Activated T-cell treated with anti-CD3 and anti-CD28 coated beads, Interleukin-2, amount 50 U/mL, for 48 hours (primary cell): Measurements from ENCODE around the gene KCNQ1.

Experiments
- DNase-seq, 2 experiments: peaks; one replicate each; pipeline ENCODE4 v3.0.0-alpha.2; 2020

KCNQ1 gene

DNA sequence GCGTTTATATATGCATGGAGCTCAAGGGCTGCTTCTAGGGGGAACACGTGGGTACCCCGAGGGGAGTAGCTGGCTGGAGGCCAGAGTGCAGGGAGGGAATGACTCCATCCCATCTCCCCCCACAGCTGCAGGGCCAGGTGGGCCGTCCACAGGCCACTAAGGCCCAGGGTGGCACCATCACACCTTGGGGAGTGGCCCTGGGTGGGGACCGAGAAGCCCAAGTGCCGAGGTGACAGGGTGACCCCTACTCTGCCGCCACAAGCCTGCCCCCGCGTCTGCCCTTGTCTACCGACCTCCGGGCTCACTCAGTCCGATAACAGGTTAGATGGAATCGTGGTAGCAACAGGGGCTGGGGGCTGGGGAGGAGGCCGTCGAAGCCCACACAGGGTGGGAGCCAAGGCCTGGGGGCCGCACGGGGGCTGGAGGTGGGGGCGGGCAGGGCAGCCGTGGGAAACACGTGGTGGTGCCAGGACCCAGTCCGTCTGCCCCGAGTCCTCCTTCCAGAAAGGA, 129.3 kb downstream of the KCNQ1 start:
- DNase-seq: no peak

- no peak for DNase-seq
Observed at GRCh38 chr11:2574553-2575535, 130.0 kb downstream of the KCNQ1 start.

GRCh38 chr11:2575591-2576051, 130.8 kb downstream of the KCNQ1 start:
- DNase-seq: no peak

DNA sequence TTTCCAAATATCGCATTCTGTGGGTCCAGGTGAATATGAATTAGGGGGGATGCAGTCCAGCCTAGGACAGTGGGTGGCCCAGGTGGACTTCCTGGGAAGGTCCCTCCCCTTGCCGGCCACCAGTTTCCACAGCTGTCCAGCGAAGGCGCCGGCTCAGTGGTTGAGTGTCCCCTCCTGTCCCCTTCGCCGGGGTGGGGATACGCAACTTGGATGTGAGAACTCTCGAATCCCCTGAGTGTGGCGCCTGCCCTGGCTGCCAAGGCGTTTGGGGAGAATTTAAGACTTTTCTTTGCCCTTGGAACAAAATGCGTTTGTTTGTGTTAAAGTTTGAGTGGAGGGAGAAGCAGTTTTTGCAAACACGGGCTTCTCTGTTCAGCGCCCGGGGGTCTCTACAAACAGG, 131.3 kb downstream of the KCNQ1 start:
- DNase-seq: no peak

DNA sequence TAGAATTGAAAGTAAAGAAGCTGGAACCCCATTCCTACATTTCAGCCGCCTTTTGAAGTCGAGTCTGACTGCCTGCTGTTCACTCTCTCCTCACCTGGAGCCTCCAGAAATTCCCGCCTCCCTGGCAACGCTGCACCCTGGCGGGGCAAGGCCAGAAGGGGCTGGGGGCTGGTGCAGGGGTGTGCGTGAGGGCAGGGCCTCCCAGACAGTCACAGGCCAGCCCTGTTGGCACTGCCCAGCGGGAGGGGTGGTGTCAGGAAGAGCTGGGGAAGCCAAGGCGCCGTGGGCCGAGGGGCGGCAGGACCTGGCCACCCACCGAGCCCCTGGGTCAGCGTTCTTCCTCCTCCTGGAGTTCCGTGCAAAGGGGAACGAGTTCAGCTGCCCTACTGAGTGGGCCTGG, 131.7 kb downstream of the KCNQ1 start:
- DNase-seq: no peak

DNA sequence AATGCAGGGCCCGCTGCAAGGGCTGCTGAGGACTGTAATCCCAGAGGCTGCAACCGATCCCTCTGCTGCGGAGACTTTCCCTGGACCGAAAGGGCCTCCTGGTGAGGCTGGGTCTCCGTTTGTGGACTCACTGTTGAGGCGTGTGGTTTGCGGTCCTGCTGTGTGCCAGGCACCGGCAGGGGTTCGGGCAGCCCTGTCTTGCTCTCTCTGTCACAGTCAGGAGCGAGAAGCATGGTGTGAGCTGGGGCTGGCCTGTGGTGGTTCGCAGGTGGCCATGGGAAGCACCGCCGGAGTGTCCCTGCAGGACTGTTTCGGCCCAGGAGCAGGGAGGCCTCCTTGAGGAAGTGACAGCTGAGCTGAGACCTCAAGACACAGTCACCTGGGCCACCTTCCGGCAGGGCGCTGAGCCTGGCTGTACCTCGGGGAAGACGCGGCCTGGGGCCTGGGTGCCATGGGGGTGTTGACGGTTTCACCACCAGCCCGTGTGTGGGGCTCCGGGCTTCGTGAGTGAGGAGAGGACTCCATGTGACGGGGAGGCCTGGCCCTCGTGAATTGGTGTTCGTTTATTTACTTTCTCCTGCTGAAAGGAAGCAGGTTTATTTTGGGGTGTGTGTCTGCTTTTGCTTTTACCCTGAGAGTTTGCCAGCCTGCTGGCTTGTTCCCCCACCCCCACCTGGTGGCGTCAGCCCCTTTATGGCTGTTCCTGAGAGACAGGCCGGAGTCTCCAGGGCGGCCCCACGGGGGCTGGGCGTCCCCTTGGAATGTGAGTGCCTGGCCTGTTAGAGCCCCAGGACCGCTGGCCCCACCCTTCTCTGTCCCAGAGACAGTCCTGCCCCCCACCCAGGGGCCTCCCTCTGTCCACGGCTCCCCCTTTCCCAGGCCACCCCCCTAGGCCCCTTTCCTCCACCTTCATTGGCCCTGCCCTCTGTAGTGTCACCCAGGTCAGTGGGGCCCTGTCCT, 132.5 kb downstream of the KCNQ1 start:
- DNase-seq: no peak

DNA sequence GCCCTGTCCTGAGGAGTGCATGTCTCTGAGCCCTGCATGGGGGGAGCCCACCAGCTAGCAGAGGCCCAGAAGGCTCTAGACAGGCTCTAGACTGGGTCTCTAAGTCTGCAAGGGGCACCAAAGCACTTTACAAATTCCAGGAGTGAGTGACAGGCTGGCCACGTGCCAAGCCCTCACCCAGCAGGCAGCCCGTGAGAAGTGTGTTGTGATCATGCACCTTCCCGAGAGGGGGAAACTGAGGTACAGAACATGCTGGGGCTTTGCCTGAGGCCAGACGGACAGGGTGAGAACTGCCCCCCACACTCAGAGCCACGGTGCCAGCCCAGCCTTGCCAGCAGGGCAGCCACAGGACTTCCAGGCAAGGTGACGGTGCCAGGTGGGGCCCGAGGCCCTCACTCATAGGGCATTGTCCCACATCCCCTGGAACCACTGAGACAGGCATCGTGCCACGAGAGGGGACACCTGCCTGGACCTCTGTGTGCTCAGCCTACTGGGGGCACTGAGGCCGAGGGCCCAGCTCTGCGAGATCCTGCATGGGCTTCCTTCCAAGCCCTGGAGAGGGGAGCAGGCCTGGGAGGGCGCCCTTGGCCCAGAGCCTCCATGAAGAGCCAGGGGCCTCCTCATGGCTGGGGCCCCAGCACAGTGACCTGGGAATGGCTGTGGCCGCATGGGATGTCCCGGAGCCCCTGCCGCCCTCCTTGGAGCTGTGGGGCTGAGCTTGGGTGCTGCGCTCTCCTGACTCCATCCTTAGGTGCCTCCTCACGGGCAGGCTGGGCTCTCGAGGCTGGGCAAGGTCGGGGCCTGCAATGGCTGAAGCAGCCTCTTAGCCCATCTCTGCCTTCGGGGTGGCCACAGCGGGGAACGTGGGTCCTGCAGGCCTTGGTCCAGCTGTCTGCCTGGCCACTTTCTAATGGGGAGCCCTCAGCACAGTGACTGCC, 133.5 kb downstream of the KCNQ1 start:
- DNase-seq: no peak

GRCh38 chr11:2578929-2579270, 134.1 kb downstream of the KCNQ1 start:
- DNase-seq: no peak

DNA sequence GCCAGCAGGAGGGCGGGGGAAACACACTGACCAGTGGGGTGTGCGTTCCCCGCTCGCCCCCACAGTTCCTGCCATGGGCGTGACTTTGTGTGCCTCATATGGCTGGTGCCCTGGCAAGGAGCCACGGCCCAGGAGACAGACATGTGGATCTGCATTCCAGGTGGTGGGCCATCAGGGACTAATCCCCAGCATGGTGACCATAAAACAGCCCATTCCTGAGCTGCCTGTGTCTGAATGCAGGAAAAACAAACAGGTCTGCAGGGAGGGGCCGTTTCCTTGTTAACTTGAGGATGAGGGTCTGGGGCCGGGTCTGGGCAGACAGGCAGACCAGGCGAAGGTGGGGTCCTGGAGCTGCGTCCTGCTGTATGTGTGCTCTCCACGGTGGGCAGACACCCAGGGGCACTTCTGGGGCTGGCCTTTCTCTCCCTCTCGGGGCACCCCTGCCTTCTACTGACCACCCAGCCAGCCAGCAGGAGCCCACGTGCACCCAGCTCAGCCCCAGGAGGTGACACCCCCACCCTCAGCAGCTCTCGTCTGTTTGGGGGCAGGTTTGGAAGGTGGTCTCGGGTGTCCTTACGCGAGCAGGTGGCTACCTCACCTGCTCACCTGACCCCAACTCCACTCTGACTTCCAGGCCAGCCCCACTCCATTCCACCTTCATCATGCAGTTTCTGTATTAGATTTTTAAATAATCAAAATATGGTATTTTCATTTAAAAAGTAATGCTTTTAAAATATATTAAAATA, 134.7 kb downstream of the KCNQ1 start:
- no peak for DNase-seq

- DNase-seq: no peak
Observed at GRCh38 chr11:2580061-2580421, 135.2 kb downstream of the KCNQ1 start.

DNA sequence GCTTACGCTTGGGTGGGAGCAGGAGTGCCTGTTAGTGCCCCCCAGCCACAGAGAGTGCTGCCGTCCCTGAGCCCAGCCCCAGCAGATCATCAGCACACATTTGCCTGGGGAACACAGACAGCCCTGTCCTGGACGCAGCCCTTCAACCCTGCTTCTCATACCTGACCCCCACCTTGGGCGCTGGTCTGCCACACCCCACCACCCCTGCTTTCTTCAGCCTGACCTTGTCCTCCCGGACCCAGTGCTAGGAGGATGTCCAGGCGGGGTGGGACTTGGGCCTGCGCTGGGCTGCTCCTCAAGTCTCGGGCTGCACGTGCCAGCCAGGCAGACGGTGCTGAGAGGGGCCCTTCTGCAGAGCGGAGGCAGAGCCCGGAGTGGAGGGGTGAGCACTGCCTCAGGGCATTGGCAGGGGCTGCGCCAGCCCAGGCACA, 135.8 kb downstream of the KCNQ1 start:
- no peak for DNase-seq

GRCh38 chr11:2581151-2581930, 136.5 kb downstream of the KCNQ1 start:
- DNase-seq: peak in 1 of 2 experiments; percentile 10

DNA sequence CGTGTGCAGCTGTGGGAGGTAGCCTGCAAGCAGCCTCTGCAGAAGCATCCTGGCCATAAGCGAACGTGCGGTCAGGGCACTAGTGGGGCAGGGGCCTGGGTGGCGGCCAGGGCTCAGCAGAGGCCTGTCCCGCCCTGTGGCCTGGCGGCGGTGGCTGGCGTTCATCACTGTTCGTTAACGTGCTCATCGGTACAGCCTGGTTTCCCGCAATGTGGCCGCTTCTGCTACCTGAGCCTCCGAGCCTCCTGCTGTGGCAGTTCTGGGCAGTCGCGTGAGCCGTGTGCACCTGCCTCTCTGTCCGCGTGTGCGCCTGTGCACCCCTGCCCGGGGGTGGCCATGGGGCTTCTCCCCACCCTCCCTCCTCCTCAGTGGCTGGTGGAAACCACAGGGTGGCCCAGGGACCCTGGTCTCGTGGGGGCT, 137.1 kb downstream of the KCNQ1 start:
- no peak for DNase-seq

DNA sequence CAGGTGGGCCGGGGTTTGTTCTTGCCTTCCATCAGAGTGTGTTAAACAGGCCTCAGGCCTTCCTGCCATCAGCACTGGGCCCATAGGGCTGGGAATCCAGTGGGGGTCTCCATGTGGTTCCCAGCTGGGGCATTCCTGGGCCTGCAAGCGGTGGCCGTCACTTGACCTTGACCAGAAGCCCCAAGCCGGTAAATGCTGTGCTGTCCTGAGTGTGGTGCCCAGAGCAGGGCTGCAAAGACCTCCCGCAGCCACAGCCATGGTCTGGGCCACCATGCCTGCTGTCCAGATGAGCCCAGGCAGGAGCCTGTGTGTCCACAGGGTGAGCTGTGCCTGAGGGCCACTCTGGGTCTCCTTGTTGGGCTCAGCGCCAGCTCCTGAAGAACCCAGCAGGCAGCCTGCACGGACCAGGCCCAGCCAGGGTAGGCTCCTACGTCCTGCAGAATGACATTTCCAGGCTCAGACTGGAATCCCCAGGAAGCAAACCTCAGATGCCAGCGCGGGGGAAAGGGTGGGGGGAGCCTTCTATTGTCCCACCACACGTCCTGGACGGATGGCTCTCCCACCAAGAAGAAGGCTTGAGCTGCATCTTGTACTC, 137.6 kb downstream of the KCNQ1 start:
- peak in 1 of 2 experiments; percentile 8 for DNase-seq

- peak in 1 of 2 experiments; percentile 11 for DNase-seq
Observed at GRCh38 chr11:2582946-2583604, 138.3 kb downstream of the KCNQ1 start.

DNA sequence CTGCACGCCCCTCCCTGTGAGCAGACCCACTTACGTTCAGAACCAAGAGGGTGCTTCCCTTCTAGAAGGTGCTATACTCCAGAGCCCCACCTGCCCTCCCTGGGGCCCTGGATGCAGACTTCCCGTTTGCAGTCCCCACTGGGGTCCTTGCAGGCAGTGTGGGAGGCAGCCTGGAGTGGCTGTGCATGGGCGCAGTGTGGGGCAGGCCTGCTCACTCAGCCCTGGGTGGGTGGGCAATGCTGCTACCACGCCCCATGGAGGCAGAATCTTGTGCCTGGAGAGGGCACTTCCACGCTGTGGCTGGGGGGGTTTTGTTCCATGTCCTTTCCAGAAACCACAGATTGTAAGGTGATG, 138.8 kb downstream of the KCNQ1 start:
- peak; percentile 7 to 12 for DNase-seq

- no peak for DNase-seq
Observed at GRCh38 chr11:2584434-2584811, 139.6 kb downstream of the KCNQ1 start.

DNA sequence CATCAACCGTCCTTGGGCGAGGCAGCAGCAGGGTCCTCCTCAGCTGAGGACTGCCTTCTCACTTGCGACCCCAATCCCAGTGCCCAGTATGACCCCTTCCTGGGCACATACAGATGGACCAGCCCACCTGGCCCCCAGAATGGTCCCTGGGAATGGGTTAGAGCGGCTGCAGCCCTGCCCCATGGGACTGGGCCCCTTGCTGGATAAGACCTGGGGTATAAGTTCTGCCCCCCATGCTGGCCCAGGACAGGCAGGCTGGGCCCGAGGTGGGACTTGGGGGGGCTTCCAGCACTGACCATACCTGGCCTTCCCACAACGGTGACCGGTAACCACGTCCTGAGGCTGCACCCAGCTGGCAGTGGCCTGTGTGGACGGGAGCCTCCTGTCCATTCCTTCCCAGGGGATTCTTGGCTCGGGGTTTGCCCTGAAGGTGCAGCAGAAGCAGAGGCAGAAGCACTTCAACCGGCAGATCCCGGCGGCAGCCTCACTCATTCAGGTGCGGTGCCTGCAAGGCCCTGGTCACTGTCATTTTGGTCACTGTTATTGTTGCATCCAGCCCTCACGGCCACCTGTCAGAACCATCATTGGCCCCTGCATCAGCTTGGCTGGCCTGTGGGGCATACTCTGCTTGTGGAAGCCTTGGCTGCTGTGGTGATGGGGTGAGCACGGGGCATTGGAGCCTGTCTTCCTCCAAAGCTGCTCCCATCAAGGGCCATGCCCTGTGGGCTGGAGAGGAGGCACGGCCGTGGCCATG, 140.2 kb downstream of the KCNQ1 start:
- peak in 1 of 2 experiments; percentile 9 for DNase-seq

DNA sequence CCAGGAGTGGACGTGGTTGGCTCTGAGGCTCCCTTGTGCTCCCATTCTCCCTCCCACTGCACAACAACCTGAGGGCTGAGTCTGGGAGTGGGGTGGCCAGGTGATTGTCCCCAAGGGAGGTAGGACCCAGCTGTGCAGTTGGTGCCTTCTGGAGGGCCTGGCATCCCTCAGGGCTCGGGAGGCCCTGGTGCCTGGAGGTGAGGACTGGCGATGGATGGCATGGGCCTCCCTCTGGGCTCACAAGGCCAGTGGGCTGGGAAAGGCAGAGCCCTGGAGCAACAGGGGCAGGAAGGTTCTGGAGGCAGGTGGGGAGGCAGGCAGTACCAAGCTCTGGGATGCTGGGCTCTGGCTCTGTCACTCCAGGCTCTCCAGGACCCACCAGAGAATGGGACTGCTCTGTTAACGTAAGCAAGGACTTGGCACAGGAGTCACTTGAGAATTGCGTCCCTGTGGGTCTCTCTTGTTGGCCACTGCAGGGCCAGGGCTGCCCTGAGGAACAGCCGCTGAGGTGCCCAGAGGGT, 140.8 kb downstream of the KCNQ1 start:
- no peak for DNase-seq
